ENCODE data around the gene CNTFR. TPM values are rescaled to one million over a fixed set of nuclear protein-coding genes. Genes with fewer than 3 reads are reported as not detected.

CNTFR gene
- total RNA-seq, 1 donor from 2014 or later = 8.3 TPM

- H3K9me3 ChIP-seq = no peaks in the 10 kb centered on the region
- no peaks in the 10 kb centered on the region for H3K36me3 ChIP-seq
- no peak for TF ChIP-seq POLR2A (IDR thresholded peaks at IDR 0.05)
- TF ChIP-seq POLR2AphosphoS5 (IDR thresholded peaks at IDR 0.05; ENCODE audit: insufficient read depth in 1 of 2, low read depth in 1 of 2) = no peak
- TF ChIP-seq CTCF (IDR thresholded peaks at IDR 0.05) = no peak
- H3K4me1 ChIP-seq = no peaks in the 10 kb centered on the region
- no peak overlapping the region for H3K27ac ChIP-seq
- no peak for DNase-seq (ENCODE audit: extremely low spot score in 2 of 2)
- no peaks in the 10 kb centered on the region for H3K27me3 ChIP-seq
- intact Hi-C loops (cut with DNase I) = no loop called here
- no peak overlapping the region for H3K4me3 ChIP-seq
Measured at GRCh38 chr9:34510497-34511468, 78.7 kb downstream of the CNTFR start.

- Histone ChIP-seq H3K4me3 (no peak overlapping the region), H3K4me1 (no peaks in the 10 kb centered on the region), H3K27me3 (no peaks in the 10 kb centered on the region), H3K36me3 (no peaks in the 10 kb centered on the region), H3K9me3 (no peaks in the 10 kb centered on the region), H3K27ac (no peak overlapping the region)
- intact Hi-C loops (cut with DNase I) = no loop called here
- TF ChIP-seq CTCF (IDR thresholded peaks at IDR 0.05) (no peak), POLR2A (IDR thresholded peaks at IDR 0.05) (no peak), POLR2AphosphoS5 (IDR thresholded peaks at IDR 0.05; ENCODE audit: insufficient read depth in 1 of 2, low read depth in 1 of 2) (no peak)
- DNase-seq (ENCODE audit: extremely low spot score in 2 of 2) = no peak
Measured at GRCh38 chr9:34508951-34509350, 80.6 kb downstream of the CNTFR start.

GRCh38 chr9:34508463-34508862 lies 81.1 kb downstream of the CNTFR start:
- peaks cover 2% of the 10 kb centered on the region for H3K4me1 ChIP-seq
- H3K9me3 ChIP-seq = no peaks in the 10 kb centered on the region
- no peak overlapping the region for H3K27ac ChIP-seq
- intact Hi-C loops (cut with DNase I) = no loop called here
- TF ChIP-seq CTCF (IDR thresholded peaks at IDR 0.05) (no peak), POLR2AphosphoS5 (IDR thresholded peaks at IDR 0.05; ENCODE audit: insufficient read depth in 1 of 2, low read depth in 1 of 2) (no peak), POLR2A (IDR thresholded peaks at IDR 0.05) (no peak)
- H3K36me3 ChIP-seq = no peaks in the 10 kb centered on the region
- no peak overlapping the region for H3K4me3 ChIP-seq
- no peak for DNase-seq (ENCODE audit: extremely low spot score in 2 of 2)
- H3K27me3 ChIP-seq = no peaks in the 10 kb centered on the region

DNA sequence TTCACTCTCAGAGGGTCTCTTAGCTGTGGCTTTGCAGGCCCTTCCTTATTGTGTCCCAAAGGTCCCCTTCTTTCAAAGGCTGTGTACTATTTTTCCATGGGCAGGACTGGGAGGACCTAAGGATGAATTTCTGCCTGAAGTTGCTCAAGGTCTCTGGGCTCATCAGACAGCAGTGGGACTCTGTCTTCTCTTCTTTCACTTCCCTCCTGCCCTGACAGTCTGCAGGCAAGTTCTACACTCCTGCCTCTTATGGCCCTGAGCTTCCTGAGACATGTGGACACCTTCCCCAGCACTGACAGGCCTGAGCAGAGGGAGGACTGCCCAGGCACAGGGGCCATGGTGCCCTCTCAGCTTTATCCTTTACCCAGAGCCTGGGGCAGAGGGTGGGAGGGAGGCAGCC lies 81.6 kb downstream of the CNTFR start:
- no peak overlapping the region for H3K27ac ChIP-seq
- DNase-seq (ENCODE audit: extremely low spot score in 2 of 2) = no peak
- TF ChIP-seq CTCF (IDR thresholded peaks at IDR 0.05) (no peak), POLR2A (IDR thresholded peaks at IDR 0.05) (no peak), POLR2AphosphoS5 (IDR thresholded peaks at IDR 0.05; ENCODE audit: insufficient read depth in 1 of 2, low read depth in 1 of 2) (no peak)
- H3K4me1 ChIP-seq = peaks cover 7% of the 10 kb centered on the region
- no peaks in the 10 kb centered on the region for H3K36me3 ChIP-seq
- no peaks in the 10 kb centered on the region for H3K27me3 ChIP-seq
- intact Hi-C loops (cut with DNase I) = no loop called here
- H3K9me3 ChIP-seq = no peaks in the 10 kb centered on the region
- H3K4me3 ChIP-seq = no peak overlapping the region

GRCh38 chr9:34507556-34507955 lies 82.0 kb downstream of the CNTFR start:
- no peaks in the 10 kb centered on the region for H3K9me3 ChIP-seq
- no peak overlapping the region for H3K27ac ChIP-seq
- H3K36me3 ChIP-seq = no peaks in the 10 kb centered on the region
- intact Hi-C loops (cut with DNase I) = no loop called here
- TF ChIP-seq CTCF (IDR thresholded peaks at IDR 0.05) (no peak), POLR2AphosphoS5 (IDR thresholded peaks at IDR 0.05; ENCODE audit: insufficient read depth in 1 of 2, low read depth in 1 of 2) (no peak), POLR2A (IDR thresholded peaks at IDR 0.05) (no peak)
- no peak overlapping the region for H3K4me3 ChIP-seq
- no peaks in the 10 kb centered on the region for H3K27me3 ChIP-seq
- peaks cover 12% of the 10 kb centered on the region for H3K4me1 ChIP-seq
- no peak for DNase-seq (ENCODE audit: extremely low spot score in 2 of 2)
